IMR-90 (cell line): ENCODE results near the gene TRAF1. TPM values are rescaled to one million over a fixed set of nuclear protein-coding genes. Genes with fewer than 3 reads are reported as not detected.

ENCODE experiments used
- ATAC-seq: fragments of 200-7000 bp; cut with Tn5 transposase; 2 replicates; pipeline ENCODE4 v1.9.1; 2020; ENCODE audit warnings: low read depth, mild to moderate bottlenecking, moderate library complexity
- BruUV-seq: library from RNA; stranded (reverse); fragments of 400-500 nt; replicated peaks from 2 replicates; lab custom pipeline; 2021; lab: Mats Ljungman, UMichigan
- CTCF ChIA-PET: fragments of 300-600 bp; formaldehyde crosslinking; extraction: SDS; loops from one replicate; lab custom pipeline; 2021; ENCODE audit warnings: antibody characterized with exemption; lab: Yijun Ruan, JAX
- POLR2A ChIA-PET: fragments of 300-600 bp; sonication (Branson Sonifier 250); formaldehyde crosslinking; loops from one replicate; lab custom pipeline; 2022; ENCODE audit warnings: antibody characterized with exemption; ENCODE audit not compliant: unreplicated experiment; lab: Charles Lee
- DNase-seq: peaks from one replicate; pipeline ENCODE4 v3.0.0; 2013
- H2AFZ ChIP-seq: replicated peaks from 2 replicates; pipeline ENCODE3; 2013; ENCODE audit warnings: low read length, mild to moderate bottlenecking; ENCODE audit not compliant: poor library complexity
- H2AK5ac ChIP-seq: 2 replicates; pipeline ENCODE4 v1.6.1; 2013; ENCODE audit warnings: low read depth, low read length, inconsistent platforms
- H2AK9ac ChIP-seq: replicated peaks from 2 replicates; pipeline ENCODE3; 2013; ENCODE audit warnings: mild to moderate bottlenecking, low read depth, low read length, moderate library complexity; ENCODE audit not compliant: poor library complexity
- H2BK120ac ChIP-seq: 2 replicates; pipeline ENCODE4 v1.6.1; 2013; ENCODE audit warnings: low read depth, low read length, inconsistent platforms
- H2BK15ac ChIP-seq: 3 replicates; pipeline ENCODE4 v1.6.1; 2013; ENCODE audit warnings: low read depth, low read length, inconsistent platforms
- H2BK20ac ChIP-seq: 2 replicates; pipeline ENCODE4 v1.6.1; 2013; ENCODE audit warnings: low read depth, mild to moderate bottlenecking, inconsistent platforms, low read length, moderate library complexity
- H2BK5ac ChIP-seq: 2 replicates; pipeline ENCODE4 v1.6.1; 2013; ENCODE audit warnings: mild to moderate bottlenecking, low read depth, low read length, inconsistent platforms; ENCODE audit not compliant: poor library complexity, severe bottlenecking
- H3K14ac ChIP-seq: replicated peaks from 2 replicates; pipeline ENCODE4 v1.6.1; 2013; ENCODE audit warnings: low read depth, low read length, inconsistent platforms
- H3K18ac ChIP-seq: 2 replicates; pipeline ENCODE4 v1.6.1; 2013; ENCODE audit warnings: low read depth, low read length, control low read depth
- H3K23ac ChIP-seq: 2 replicates; pipeline ENCODE4 v1.6.1; 2013; ENCODE audit warnings: low read depth, low read length, inconsistent platforms
- H3K27ac ChIP-seq: 2 replicates; pipeline ENCODE4 v1.5.1; 2013; ENCODE audit warnings: mild to moderate bottlenecking, control low read depth, low read length; ENCODE audit not compliant: insufficient read depth
- H3K27me3 ChIP-seq: 2 replicates; pipeline ENCODE4 v1.6.1; 2013; ENCODE audit warnings: low read length; ENCODE audit not compliant: control insufficient read depth, insufficient read depth
- H3K36me3 ChIP-seq: 2 replicates; pipeline ENCODE4 v1.6.1; 2013; ENCODE audit warnings: low read length, mixed read lengths; ENCODE audit not compliant: control insufficient read depth, insufficient read depth
- H3K4ac ChIP-seq: 2 replicates; pipeline ENCODE4 v1.6.1; 2013; ENCODE audit warnings: low read depth, low read length, inconsistent platforms
- H3K4me1 ChIP-seq: 2 replicates; pipeline ENCODE4 v1.6.1; 2013; ENCODE audit warnings: low read length, mixed read lengths; ENCODE audit not compliant: control insufficient read depth, insufficient read depth
- H3K4me2 ChIP-seq: 2 replicates; pipeline ENCODE4 v1.6.1; 2013; ENCODE audit warnings: low read depth, mild to moderate bottlenecking, control low read depth, low read length, moderate library complexity
- H3K4me3 ChIP-seq: 2 replicates; pipeline ENCODE4 v1.5.1; 2013; ENCODE audit warnings: low read depth, mild to moderate bottlenecking, control low read depth, low read length, moderate library complexity; ENCODE audit not compliant: insufficient read depth
- H3K56ac ChIP-seq: 2 replicates; pipeline ENCODE4 v1.6.1; 2013; ENCODE audit warnings: low read length, inconsistent platforms; ENCODE audit not compliant: insufficient read depth; ENCODE audit errors: extremely low read depth
- H3K79me1 ChIP-seq, 2 experiments: 2 replicates each; pipeline ENCODE4 v1.6.1; 2013; ENCODE audit warnings: low read length in 2 of 2, inconsistent platforms in 1 of 2, low read depth in 1 of 2
- H3K9ac ChIP-seq: 2 replicates; pipeline ENCODE4 v1.6.1; 2013; ENCODE audit warnings: low read depth, low read length, control low read depth
- H3K9me1 ChIP-seq: 2 replicates; pipeline ENCODE4 v1.6.1; 2013; ENCODE audit warnings: low read length, inconsistent platforms; ENCODE audit not compliant: insufficient read depth
- H3K9me3 ChIP-seq: 2 replicates; pipeline ENCODE4 v1.6.1; 2013; ENCODE audit warnings: low read length; ENCODE audit not compliant: control insufficient read depth, insufficient read depth
- H4K20me1 ChIP-seq: 2 replicates; pipeline ENCODE4 v1.6.1; 2013; ENCODE audit warnings: low read length, inconsistent platforms; ENCODE audit not compliant: insufficient read depth
- H4K5ac ChIP-seq: 2 replicates; pipeline ENCODE4 v1.6.1; 2013; ENCODE audit warnings: mild to moderate bottlenecking, low read depth, low read length, control low read depth
- H4K8ac ChIP-seq, 2 experiments: 2 replicates each; pipeline ENCODE4 v1.6.1; 2013; ENCODE audit warnings: low read depth in 2 of 2, low read length in 2 of 2, control low read depth in 1 of 2, inconsistent platforms in 1 of 2
- H4K91ac ChIP-seq: 2 replicates; pipeline ENCODE4 v1.6.1; 2013; ENCODE audit warnings: low read depth, low read length, inconsistent platforms; ENCODE audit not compliant: insufficient read depth
- BHLHE40 ChIP-seq: fragments of 150-350 bp; IDR thresholded peaks from 2 replicates; pipeline ENCODE4 v1.6.1; 2016; ENCODE audit warnings: mild to moderate bottlenecking, low read depth, low read length
- CEBPB ChIP-seq: IDR thresholded peaks from 2 replicates; pipeline ENCODE4 v1.6.1; 2012; ENCODE audit warnings: low read depth, low read length, improper control_type of control experiment
- NFE2L2 ChIP-seq: fragments of 150-350 bp; IDR thresholded peaks from 2 replicates; pipeline ENCODE4 v1.6.1; 2016; ENCODE audit warnings: low read depth, mild to moderate bottlenecking, low read length
- RAD21 ChIP-seq: IDR thresholded peaks from 2 replicates; pipeline ENCODE4 v1.6.1; 2012; ENCODE audit warnings: low read length, improper control_type of control experiment
- RFX5 ChIP-seq: IDR thresholded peaks from 2 replicates; pipeline ENCODE4 v1.8.0; 2012; ENCODE audit warnings: low read depth, mild to moderate bottlenecking, low read length, moderate library complexity
- WGBS, 2 experiments: methylation state at CpG; one replicate each; pipeline versions ENCODE4 v1.1.5 to v1.1.7; 2013; ENCODE audit warnings: missing lambda C conversion rate in 2 of 2; ENCODE audit not compliant: insufficient read length in 1 of 2; ENCODE audit errors: extremely low coverage in 2 of 2; 5-methylcytosine and 5-hydroxymethylcytosine counted together
- dilution Hi-C: fragments of 300-500 bp; cut with HindIII; formaldehyde crosslinking; loops from one replicate; pipeline ENCODE4 v1.14.3; 2018; ENCODE audit warnings: low sequenced_read_pairs; ENCODE audit not compliant: unreplicated experiment
- in situ Hi-C: fragments of 300-500 bp; cut with MboI; formaldehyde crosslinking; loops from 3 replicates; pipeline ENCODE4 v1.14.3; 2019; ENCODE audit warnings: low sequenced_read_pairs, inconsistent platforms, mixed read lengths
- intact Hi-C: fragments of 100-400 bp; cut with micrococcal nuclease; formaldehyde crosslinking; loops from 2 replicates; pipeline ENCODE4 v1.10.0; 2022
- polyA plus RNA-seq, 3 experiments: library from polyadenylated mRNA; depleted of rRNA; stranded (reverse); fragments of >200 nt; gene quantifications; 2 replicates each; pipeline ENCODE4 v1.2.3, GENCODE V29; 2012; ENCODE audit warnings: low replicate concordance in 1 of 3
- total RNA-seq: library from RNA; depleted of rRNA; stranded (reverse); fragments of >200 nt; gene quantifications from 2 replicates; pipeline ENCODE4 v1.2.3, GENCODE V29; 2012

Gene TRAF1
- total and polyA plus RNA-seq, 2 of the 4 experiments (the other 2 are of a cell fraction): 3.9 to 4.1 TPM

DNA sequence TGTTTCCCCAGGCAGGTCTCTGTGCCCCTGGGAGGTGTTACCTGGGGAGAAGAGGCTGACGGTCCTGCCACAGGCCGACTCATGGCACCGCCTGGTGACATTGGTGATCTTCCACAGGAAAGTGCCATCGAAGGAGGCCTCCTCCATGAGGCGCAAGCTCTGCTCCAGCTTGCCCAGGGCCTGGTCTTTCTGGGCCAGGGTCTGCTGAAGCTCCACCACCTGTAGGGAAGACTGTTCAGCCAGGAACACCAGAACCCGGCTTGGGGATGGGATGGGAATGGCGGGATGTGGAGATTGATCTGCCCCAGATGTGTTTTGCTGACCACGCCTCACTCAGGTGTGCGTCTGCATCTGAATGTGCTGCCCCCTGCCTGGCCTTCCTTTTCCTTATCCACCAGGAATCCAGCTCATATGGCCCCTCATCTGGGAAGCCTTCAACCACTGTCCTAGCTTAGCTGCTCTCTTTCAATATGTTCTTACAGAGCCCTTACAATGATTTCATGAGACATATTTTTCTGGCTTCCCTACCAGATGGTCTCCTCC is 15.2 kb downstream of the TRAF1 start:
- Histone ChIP-seq H2BK15ac (no peak overlapping the region), H3K14ac (no peak overlapping the region), H4K20me1 (no peaks in the 10 kb centered on the region), H3K4me3 (no peak overlapping the region), H3K9me3 (no peaks in the 10 kb centered on the region), H2AK5ac (no peak overlapping the region), H3K9me1 (peaks cover 22% of the 10 kb centered on the region), H4K91ac (no peak overlapping the region), H3K56ac (no peak overlapping the region), H2AFZ (no peak overlapping the region), H3K23ac (no peak overlapping the region), H2BK5ac (no peak overlapping the region), H3K9ac (no peak overlapping the region), H3K4ac (no peak overlapping the region), H4K5ac (no peak overlapping the region), H3K79me1 (peaks cover 0 to 7% of the 10 kb centered on the region in 2 experiments; a peak in 2 of 4 replicates), H3K18ac (no peak overlapping the region), H3K27ac (no peak overlapping the region), H3K4me1 (no peaks in the 10 kb centered on the region; the same call in 1 of the 2 replicates), H4K8ac (no peak overlapping the region), H2BK20ac (no peak overlapping the region), H3K27me3 (no peaks in the 10 kb centered on the region), H2BK120ac (no peak overlapping the region), H2AK9ac (no peak overlapping the region), H3K4me2 (no peak overlapping the region), H3K36me3 (peaks cover 6% of the 10 kb centered on the region)
- no peak for TF ChIP-seq RAD21
- no peak for TF ChIP-seq CEBPB
- TF ChIP-seq RFX5: no peak
- TF ChIP-seq BHLHE40: no peak
- TF ChIP-seq NFE2L2: no peak
- intact Hi-C loops: no loop called here
- POLR2A ChIA-PET: no interaction called here
- DNase-seq (no peak), ATAC-seq (no peak)
- dilution Hi-C loops: no loop called here
- WGBS, 2 experiments: 100% methylated on average over 2 of the region's 9 CpGs; no CpG with 5 or more reads in 1 of the 2 experiments
- CTCF ChIA-PET: no interaction called here
- in situ Hi-C loops: no loop called here
- no TSS peak for BruUV-seq
